Measurements from ENCODE around the gene MLLT3.

MLLT3 gene

DNA sequence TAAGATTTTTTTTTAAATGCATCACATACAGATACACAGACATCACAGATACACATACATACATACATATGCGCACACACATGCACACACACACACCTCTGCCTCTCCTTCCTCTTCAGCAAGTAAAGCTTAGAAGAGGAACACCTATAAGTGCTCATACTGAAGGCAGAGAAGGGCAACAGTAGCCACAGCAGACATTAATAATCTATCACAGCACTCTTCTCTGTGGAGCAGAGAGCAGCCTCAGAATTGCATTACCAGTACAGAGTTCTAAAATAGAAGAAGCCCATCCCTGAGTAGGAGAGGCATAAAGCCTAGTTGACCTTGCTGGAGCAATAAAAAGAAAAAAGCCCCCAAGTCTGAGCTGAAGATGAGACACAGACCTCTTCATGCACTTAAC is 110.6 kb downstream of the MLLT3 start:
- no peak for DNase-seq (ENCODE audit: low read depth)

DNA sequence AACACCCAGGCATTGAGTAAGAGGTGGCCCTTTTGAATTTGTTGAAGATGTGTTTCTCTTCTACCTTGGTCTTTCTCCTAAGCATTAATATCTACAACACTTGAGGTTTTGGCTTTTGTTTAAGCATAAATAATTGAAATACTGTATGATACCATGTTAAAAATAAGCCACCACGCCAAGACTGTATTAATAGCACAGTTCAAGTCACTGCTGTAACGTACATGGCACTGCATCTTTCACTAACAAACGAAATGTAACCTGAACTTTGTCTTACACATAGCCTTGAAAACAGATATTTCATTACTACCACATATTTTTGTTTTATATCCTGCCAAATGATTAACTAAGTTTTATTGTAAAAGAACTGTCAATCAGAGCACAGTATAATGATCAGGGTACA is 112.8 kb downstream of the MLLT3 start:
- no peak for DNase-seq (ENCODE audit: low read depth)

DNA sequence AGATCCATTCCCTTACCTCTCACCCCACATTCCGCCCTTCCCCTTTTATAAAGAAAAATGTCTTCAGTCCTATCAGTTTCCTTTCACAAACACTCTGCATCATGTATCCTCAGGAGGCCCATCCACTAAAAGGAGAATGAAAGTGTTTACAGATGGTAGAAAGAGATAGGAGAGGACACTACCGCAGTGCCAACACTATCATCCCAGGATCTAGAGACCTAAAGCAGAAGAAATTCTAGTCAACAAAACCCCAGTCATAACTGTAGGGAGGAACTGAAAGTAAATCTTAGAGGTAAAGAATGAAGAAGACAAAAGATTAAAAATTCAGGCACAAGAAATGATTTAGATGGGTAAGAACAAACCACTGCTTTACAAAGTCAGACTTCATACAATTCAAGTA is 114.1 kb downstream of the MLLT3 start:
- no peak for DNase-seq (ENCODE audit: low read depth)

DNA sequence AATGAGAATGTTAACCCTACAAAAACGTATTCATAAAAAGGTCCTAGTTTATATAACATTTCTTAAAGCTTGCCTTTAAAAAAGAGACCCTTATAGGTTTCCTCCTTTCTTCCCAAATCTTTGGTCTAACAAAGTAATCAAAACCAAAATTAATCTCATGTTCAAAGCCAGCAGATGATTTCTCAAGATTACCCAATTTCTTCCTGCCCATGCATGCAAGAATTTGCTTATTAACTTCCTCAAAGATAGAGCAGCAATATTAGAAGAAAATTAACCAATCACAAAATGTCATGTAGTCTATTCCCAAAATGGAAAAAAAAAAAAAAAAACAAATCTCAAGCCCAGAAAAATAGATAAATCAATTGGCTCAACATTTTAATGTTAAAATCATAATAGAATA is 114.9 kb downstream of the MLLT3 start:
- DNase-seq (ENCODE audit: low read depth), result no peak

DNA sequence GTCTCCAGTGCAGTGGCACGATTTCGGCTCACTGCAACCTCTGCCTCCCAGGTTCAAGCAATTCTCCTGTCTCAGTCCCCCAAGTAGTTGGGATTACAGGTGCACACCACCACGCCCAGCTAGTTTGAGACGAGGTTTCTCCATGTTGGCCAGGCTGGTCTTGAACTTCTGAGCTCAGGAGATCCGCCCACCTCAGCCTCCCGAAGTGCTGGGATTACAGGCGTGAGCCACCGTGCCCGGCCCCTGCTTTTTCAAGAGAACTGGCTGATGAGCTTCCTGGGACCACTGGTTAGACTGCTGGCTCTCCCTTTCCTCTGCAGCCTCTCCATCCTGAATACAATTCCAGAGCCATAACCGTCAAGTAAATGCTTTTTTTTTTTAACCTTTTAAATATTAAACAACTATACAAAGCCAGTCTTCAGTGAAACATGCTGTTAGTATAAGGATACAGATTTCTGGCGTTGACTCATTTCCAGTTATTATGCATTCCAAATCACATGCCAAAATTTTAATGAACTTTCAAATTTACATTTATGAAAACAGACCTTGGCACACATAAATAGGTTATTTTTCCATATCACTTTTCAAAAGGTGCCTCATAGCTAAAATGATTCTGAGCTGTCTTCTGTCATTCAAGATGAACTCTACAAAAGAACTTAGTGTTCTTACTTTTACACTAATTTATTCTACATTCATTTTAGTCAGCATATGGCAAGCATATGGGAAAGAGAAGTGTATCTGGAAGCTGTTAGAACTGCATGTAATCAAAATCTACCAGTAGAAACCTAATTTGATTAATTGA is 116.0 kb downstream of the MLLT3 start:
- no peak for DNase-seq (ENCODE audit: low read depth)

DNA sequence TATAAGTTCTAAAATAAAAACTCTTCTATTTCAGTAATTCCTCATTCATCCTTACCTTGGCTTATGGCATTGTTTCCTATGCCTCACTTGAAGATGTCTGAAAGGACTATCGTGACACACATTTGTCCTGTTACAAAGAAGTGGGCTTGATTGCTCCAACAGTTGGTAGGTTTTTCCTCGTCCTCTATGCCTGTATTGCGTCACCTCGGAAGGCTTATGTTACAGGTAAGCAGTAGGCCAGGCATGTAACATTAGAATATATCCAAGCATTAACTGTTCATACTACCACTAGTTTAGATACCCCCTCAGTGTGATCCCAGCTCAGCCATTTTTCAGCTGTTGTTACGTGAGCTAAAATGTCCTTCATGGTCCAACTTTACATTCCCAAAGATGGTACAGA is 116.7 kb downstream of the MLLT3 start:
- no peak for DNase-seq (ENCODE audit: low read depth)

DNA sequence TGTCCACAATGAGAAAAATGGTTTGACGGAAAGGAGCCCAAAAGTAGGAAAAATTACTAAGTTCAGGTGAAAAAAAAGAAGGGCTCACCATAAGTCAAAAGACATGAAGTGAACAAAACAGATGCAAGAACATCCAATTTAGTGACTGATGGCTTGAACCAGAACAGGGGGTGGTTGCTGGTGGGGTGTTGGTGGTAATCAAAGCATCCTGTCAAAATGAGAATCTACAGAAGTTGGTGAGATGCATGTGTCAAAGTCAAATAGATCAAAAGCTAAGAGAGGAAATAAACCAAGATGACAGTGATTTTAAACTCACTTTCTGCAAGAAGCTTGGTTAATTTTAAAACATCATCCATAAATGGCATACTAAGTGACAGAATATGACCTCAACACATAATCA is 117.4 kb downstream of the MLLT3 start:
- no peak for DNase-seq (ENCODE audit: low read depth)

DNA sequence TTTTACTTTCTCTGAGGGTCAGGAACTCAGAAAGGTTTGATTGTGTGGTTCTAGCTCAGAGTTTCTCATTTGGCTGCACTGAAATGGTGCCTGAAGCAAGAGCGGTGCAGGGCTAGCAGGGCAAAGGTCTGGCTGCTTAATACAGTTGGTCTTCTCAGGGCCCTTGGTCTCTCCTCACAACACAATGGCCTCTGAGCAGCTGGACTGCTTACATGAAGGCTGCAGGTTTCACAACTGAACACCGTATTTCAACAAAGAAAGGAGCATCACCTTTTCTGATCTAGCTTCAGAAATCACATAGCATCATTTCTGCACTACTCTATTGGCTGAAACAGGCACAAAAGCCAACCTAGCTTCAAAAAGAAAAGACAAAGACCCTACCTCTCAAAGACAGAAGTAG is 122.2 kb downstream of the MLLT3 start:
- DNase-seq (ENCODE audit: low read depth), result no peak

DNA sequence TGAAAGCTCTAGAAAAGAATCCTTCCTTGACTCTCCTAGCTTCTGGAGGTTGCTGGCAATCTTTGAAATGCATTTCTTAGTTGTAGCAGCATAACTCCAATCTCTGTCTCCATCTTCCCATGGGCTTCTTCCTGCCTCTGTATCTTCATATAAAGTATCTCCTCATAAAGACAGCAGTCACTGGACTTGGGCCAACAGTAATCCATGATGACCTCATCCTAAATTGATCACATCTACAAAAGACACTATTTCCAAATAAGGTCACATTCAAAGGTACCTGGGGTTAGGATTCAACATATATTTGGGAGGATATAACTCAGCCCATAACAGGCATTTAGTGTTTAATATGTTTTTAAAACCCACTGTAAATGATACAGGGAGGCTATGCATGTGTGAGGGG is 123.3 kb downstream of the MLLT3 start:
- no peak for DNase-seq (ENCODE audit: low read depth)

DNA sequence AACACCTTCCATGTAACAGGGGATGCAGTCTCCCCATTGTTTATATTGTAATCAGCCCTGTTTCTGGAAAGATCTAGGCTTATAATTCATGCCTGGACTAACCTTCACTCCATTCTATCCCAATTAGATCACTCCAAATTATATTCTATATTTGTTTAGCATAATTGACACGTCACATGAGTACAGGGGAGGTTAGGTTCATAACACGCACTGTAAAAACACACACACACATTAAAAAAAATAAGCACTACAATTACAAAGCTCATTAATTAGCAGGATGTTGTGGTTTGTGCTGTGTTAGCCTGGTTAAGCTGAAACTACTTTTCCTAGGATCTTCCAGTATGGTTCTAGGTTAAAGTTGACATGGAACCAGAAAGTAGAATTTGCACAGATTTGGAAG is 126.0 kb downstream of the MLLT3 start:
- DNase-seq (ENCODE audit: low read depth), result no peak

DNA sequence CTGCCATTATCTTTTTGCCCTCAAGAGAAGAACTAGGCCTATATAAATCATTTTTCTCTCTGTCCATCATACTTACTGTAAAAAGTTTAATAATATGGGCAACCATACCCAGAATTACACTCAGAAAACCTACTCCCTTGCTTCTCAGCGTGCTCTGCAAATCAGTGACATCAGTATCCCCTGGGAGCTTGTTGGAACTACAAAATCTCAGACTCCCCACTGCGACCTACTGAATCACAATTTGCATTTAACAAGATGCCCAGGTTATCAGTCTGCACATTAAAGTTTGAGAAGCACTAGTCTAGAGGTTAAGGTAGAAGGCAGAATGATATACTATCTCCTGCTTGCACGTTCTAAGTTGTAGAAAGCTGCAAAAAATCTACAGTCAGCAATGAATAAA is 127.2 kb downstream of the MLLT3 start:
- no peak for DNase-seq (ENCODE audit: low read depth)

DNA sequence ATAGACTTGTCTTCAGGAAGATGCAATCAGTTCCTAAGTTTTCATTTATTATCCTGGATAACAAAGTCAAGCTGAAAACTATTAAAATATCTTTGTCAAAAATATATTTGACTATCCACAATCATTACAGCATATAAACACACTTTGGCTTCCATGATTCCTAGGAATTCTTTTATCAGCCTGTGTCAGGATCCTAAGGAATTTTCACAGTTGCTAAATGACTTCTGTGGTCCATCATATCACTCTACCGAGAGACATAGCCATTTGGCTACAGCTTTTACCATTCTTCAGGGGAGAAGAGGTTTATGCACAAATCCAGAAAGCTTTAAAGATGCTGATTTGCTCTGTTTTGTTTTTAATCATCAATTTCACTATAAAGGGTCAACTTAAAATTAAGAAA is 128.3 kb downstream of the MLLT3 start:
- no peak for DNase-seq (ENCODE audit: low read depth)

DNA sequence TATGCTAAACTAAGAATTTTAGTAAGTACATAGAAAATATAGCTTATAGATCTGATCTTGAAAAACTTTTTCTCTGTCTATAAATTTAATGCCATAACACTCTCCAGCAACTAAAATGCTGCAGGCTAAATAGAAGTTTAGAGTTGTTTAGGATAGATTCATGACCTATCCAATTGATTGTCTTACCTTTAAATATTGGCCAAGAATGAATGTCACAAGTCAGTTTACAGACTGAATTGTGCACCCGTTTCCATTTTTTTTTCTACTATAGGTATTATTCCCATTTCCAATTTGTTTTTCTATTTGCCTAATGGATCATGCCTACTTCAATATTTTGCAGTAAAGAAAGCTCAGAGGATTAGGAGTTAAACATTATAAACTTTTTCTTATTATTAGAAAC is 129.5 kb downstream of the MLLT3 start:
- no peak for DNase-seq (ENCODE audit: low read depth)

DNA sequence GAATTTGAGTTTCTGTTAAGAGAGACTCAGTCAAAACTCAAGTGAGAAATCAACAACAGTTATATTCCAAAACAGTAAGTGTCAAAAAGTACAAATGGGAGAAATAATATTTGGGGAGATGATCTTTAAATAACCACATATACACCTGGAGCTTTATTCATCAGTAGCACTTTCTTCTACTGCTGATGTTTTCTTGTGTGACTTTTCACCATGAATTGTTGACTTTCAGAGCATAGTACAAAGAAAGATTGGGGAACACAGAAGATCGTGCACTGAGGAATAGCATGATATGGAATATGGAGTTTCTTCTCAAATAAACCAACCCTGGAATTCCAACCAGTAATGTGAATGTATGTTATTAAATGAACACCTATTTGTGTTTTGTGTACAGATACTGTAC is 130.7 kb downstream of the MLLT3 start:
- DNase-seq (ENCODE audit: low read depth), result no peak

DNA sequence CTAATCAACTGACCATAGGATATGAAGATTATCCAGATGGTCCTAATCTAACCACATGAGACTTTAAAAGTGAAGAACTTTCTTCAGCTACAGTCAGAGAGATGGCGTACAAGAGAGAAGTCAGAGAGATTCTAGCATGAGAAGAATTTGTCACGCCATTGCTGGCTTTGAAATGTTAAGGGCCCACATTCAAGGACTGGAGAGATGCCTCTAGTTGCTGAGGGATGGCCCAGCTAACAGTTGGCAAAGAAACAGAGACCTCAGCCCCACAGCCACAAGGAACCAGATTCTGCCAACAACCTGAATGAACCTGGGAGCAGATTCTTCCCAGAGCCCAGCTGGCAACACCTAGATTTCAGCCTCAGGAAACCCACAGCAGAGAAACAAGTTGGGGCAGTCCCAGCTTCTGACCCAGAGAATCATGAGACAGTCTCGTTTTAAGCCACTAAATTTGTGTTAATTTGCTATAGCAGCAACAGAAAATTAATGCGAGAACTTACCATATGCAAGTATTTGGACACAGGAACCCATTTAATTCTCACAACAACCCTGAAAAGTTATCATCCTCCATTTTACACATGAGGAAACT is 132.0 kb downstream of the MLLT3 start:
- no peak for DNase-seq (ENCODE audit: low read depth)

DNA sequence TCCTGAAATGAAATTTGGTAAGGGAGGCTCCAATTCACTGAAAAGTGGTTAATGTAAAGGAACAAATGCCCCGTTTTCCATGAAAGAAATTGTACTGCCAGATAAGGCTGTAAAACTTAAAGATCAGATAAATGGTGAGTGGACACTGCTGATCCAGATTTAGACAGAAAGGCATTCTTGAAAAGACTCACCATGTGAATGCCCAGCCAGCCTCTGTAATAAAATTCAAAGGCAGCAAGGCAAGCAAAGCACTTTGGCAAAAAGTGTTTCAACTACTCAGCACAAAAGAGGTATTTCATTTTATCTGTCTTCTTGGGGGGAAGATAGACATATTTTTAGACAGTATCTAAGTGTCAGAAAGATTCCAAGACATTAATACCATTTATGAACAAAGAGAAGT is 133.6 kb downstream of the MLLT3 start:
- DNase-seq (ENCODE audit: low read depth), result no peak

DNA sequence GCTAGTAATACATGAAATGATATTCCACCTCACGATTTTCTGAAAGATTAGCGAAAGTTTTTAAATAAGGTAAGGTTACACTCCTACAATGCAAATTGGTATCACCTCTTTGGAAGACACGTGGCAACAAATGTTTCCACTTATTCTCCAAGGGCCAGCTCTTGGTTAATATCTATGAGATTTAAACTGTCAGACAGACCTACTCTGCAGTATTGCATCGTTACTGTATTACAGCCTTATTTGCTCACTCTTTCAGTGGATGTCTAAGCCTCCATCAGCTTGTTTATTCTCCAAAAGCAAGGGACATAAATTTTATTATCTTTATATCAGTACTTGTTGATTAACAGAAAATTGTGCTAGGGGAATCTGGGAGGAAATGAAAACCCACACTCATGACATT is 135.7 kb downstream of the MLLT3 start:
- no peak for DNase-seq (ENCODE audit: low read depth)

DNA sequence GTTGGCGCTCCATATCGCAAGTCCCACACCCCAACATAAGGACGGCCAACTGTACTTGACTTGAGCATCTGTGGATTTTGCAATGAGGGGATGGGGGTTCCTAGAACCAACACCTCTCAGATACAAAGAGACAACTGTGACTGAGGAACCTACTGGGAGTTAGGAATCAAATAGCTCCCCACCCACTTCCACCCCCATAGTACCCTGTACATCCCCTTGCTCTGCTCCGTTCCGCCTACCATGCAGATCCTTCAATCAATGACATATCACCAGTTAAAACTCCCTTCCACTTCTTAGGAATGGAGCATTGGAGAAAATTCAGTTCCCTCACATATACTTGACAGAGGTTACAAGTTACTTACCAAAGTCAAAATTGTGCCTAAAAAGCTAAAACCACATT is 140.9 kb downstream of the MLLT3 start:
- DNase-seq (ENCODE audit: low read depth), result no peak

DNA sequence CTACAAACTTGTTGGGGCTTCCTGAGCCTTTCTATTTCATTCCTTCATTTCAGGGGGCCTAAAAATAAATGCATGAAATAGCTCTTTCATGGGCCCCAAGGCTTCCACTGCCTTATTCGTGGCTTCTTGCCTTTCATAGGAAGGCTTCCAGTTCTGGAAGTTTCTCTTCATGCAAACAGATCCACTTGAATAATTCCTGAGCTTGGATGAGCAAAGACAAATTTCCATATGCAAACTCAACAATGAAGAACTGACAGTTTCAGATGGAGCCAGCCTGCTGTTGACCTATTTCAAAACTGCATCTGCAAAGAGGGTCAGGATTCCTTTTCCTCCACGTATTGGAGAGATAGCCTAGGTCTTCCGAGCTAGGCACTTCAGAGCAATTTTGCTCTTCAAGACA is 142.1 kb downstream of the MLLT3 start:
- no peak for DNase-seq (ENCODE audit: low read depth)

DNA sequence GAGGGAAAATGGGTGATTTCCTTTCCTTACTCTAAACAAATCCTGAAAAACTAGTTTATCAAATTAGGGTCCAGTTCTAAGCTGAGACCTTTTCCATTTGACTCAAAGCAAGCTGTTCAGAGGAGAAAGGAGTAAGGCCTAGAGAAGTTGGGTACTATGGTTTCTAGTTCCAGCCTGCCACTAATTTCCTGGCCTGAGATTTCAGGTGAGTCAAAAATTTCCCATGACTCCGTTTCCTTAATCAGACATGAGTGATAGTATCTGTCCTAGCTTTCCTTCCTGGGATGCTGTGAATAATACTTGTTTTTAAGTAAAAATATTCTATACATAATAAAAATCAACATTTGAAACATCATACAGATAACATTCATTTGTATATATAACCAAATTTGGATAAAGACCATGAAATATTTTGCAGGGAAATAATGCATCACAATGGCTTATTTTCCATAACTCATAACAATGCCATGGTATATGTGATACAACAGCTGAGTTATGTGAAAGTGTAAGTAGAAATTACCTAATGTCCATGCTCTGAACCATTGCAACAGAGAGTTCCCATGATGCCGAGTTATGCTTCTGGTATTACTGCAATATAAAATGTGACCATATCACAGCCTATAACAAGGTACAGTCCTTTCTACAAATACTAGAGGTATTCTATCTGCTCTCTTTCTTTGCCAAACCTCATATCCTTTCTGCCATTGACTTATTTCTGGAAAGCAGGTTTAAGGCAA is 142.7 kb downstream of the MLLT3 start:
- DNase-seq (ENCODE audit: low read depth), result no peak

DNA sequence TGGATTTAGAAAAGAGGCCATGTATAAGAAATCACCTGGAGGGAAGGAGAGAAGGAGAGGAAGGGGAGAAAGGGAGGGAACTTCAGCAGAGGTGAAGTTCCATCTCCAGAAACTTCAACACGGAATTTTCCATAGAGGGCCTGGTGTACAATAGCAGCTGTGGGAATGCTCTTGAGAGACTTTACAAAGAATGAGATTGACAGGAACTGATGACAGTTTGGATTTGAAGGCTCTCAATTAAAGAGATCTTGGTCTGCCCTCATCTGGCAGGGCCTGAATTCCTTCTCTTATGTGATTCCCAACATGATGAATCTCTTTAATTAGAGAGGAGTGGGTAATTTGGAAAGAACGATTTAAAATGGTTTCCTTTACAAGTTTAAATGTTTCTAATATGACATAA is 143.5 kb downstream of the MLLT3 start:
- DNase-seq (ENCODE audit: low read depth), result no peak

DNA sequence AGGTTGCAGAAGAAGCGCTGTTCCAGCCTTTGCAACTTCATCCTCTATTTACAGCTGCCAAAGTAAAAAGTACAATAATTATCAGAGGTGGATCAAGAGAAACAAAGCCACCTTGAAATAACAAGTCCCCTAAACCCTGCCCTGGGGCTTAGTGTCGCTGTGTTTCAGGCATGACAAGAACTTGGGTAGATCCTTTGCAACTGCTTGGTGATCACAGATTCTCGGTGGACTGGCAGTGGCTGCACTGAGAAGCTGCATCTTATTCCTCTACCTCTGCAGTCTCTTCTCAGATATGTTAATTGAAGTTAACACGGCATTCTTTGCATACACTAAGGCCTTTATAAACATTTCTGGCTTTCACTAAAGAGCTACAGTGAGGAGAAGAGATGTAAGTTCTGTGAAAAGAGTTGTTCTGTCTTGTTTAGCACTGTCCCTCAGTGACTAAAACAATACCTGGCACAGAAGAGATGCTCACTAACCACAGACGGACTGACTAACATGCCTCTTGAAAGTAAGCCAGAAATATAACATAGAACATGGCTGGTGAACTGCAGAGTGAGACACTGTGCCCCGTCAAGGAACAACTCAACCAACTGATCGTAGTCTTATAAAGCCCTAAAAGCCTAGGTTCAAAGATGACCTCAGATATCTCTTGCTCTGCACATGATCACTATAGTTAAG is 144.2 kb downstream of the MLLT3 start:
- no peak for DNase-seq (ENCODE audit: low read depth)
